ENCODE measurements around the gene NEURL3.

GRCh38 chr2:96525211-96525507 is 20.0 kb upstream of the NEURL3 start:
- TF ChIP-seq ZFX (IDR thresholded peaks at IDR 0.05; ENCODE audit: borderline replicate concordance) (no peak), CTCF (IDR thresholded peaks at IDR 0.05) (no peak)

All from 22Rv1 (cell line).